Spleen (tissue), 11 donors: ENCODE measurements around the gene HIPK3. TPM values are rescaled to one million over a fixed set of nuclear protein-coding genes. Genes with fewer than 3 reads are reported as not detected.

Source experiments
- DNase-seq: peaks from one replicate; pipeline ENCODE4 v3.0.0-alpha.2; 2020
- H3K27ac ChIP-seq, 8 donors: fragments of 200-600 bp; sonication (generic) in 7 of 8; 1 replicate in 4 of 8; 2 replicates in 4 of 8; pipeline versions ENCODE4 v1.5.0 to v1.8.0; 2016 to 2021; ENCODE audit warnings: inconsistent platforms in 4 of 8, mild to moderate bottlenecking in 4 of 8, moderate library complexity in 1 of 8
- H3K27me3 ChIP-seq, 7 donors: fragments of 200-600 bp; sonication (generic) in 6 of 7; replicated peaks in 1 of 7; 1 replicate in 4 of 7; 2 replicates in 3 of 7; pipeline versions ENCODE4 v1.5.0 to v1.8.0; 2016 to 2021; ENCODE audit warnings: inconsistent platforms in 3 of 7, mild to moderate bottlenecking in 1 of 7
- H3K36me3 ChIP-seq, 6 donors: fragments of 200-600 bp; sonication (generic) in 5 of 6; 1 replicate in 4 of 6; 2 replicates in 2 of 6; pipeline versions ENCODE4 v1.5.0 to v1.8.0; 2016 to 2021; ENCODE audit warnings: inconsistent platforms in 2 of 6
- H3K4me1 ChIP-seq, 6 donors: fragments of 200-600 bp; sonication (generic) in 5 of 6; 1 replicate in 3 of 6; 2 replicates in 3 of 6; pipeline versions ENCODE4 v1.5.0 to v1.8.0; 2016 to 2021; ENCODE audit warnings: inconsistent platforms in 3 of 6
- H3K4me3 ChIP-seq, 8 donors: fragments of 200-600 bp; sonication (generic) in 7 of 8; 1 replicate in 4 of 8; 2 replicates in 4 of 8; pipeline versions ENCODE4 v1.5.0 to v1.8.0; 2016 to 2021; ENCODE audit warnings: inconsistent platforms in 4 of 8, mild to moderate bottlenecking in 4 of 8, moderate library complexity in 2 of 8
- H3K9me3 ChIP-seq, 8 donors: fragments of 200-600 bp; sonication (generic) in 7 of 8; 1 replicate in 4 of 8; 2 replicates in 4 of 8; pipeline versions ENCODE4 v1.5.0 to v1.8.0; 2016 to 2021; ENCODE audit warnings: inconsistent platforms in 4 of 8
- POLR2A ChIP-seq, 3 donors: fragments of 450-650 bp; IDR thresholded peaks; one replicate each; pipeline ENCODE4 v1.5.1; 2017; ENCODE audit warnings: antibody characterized with exemption in 3 of 3, mild to moderate bottlenecking in 1 of 3
- POLR2AphosphoS5 ChIP-seq, 3 donors: sonication (generic); formaldehyde crosslinking; IDR thresholded peaks; one replicate each; pipeline ENCODE4 v1.5.1; 2017; ENCODE audit warnings: antibody characterized with exemption in 3 of 3
- WGBS, 5 donors: extraction: QIAGEN DNeasy Blood & Tissue Kit in 3 of 5; methylation state at CpG; one replicate each; pipeline versions ENCODE4 v1.1.5 to v1.1.7; 2013 to 2018; 5-methylcytosine and 5-hydroxymethylcytosine counted together
- intact Hi-C: fragments of 100-400 bp; cut with DNase I; formaldehyde crosslinking; loops from one replicate; pipeline ENCODE4 v1.15.0; 2023; ENCODE audit warnings: low total_unique reads
- polyA plus RNA-seq, 3 donors: library from polyadenylated mRNA; stranded (reverse); fragments of 200-250 nt; gene quantifications; one replicate each; pipeline ENCODE4 v1.2.1, GENCODE V29; 2013
- total RNA-seq, 7 donors: library from RNA; depleted of rRNA in 3 of 7; stranded (reverse); fragments of >200 nt in 3 of 7; fragmentation: NEBNext Ultra II Directional in 4 of 7; extraction: Animal tissue kit (Norgen Biotek cat#: 25700) in 4 of 7; gene quantifications; one replicate each; pipeline versions ENCODE4 v1.1.0 to v1.2.1, GENCODE V29; 2016 to 2021
- TF ChIP-seq, protein P1 (sequence below), 11 experiments: fragments of 200-600 bp in 7 of 11; fragments of 450-650 bp in 4 of 11; sonication (generic) in 4 of 11; IDR thresholded peaks in 8 of 11; conservative IDR thresholded peaks in 3 of 11; 1 replicate in 7 of 11; 2 replicates in 4 of 11; pipeline versions ENCODE4 v1.4.0 to v1.8.0; 2016 to 2021; ENCODE audit warnings: antibody characterized with exemption in 11 of 11, inconsistent platforms in 4 of 11, mild to moderate bottlenecking in 1 of 11
- donor health status: healthy with polysubstance abuse.
- donor health status: DM: no; HTN: no; CAD: no; lungs with moderate emphysema.
- donor health status: DM: no; HTN: no; CAD: no.
- donor health status: Bipolar disorder and iron deficiency.
- donor health status: healthy.
- donor health status: DM: no; HTN: no; CAD: no.
- donor health status: DM: yes; HTN: yes; CAD: no.

HIPK3 gene
- total and polyA plus RNA-seq, 10 donors: 11.5 to 192 (median 127) TPM

DNA sequence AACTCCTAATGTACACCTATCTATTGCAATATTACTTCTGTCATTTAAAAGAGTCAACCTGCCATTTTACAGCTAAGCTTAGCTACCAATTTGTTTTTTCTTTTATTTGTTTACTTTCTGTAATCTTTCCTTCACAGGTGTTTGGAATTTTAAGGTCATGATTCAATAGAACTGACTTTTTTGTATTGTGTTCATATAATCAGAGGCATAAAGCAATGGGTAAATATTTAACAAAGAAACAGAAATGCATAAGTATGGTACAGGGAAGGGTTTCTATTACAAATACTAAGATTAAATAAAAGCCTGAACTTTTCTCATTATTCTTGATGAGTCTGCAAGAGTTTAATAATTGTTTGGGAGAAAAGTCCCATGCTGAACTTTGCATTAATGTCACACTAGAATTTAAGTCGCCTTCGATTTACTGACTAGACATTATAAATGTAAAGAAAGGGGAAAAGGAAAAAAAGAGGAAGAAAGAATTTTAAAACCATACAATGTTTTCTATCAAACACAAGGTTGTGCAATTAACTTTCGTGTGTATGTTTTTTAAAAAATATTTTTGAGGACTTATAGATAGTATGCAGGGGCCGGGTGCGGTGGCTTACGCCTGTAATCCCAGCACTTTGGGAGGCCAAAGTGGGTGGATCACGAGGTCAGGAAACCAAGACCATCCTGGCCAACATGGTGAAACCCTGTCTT is 35.0 kb upstream of the HIPK3 start:
- peak overlapping the region in 2 of 8 donors; percentile 52 to 70 for H3K27ac ChIP-seq
- H3K4me1 ChIP-seq: peaks cover 0 to 14% (median 0%) of the 10 kb centered on the region in 6 donors
- DNase-seq: no peak
- H3K36me3 ChIP-seq: no peaks in the 10 kb centered on the region
- H3K27me3 ChIP-seq: no peaks in the 10 kb centered on the region
- no peak overlapping the region for H3K4me3 ChIP-seq
- TF ChIP-seq POLR2A (IDR thresholded peaks at IDR 0.05): no peak
- TF ChIP-seq, protein P1, sequence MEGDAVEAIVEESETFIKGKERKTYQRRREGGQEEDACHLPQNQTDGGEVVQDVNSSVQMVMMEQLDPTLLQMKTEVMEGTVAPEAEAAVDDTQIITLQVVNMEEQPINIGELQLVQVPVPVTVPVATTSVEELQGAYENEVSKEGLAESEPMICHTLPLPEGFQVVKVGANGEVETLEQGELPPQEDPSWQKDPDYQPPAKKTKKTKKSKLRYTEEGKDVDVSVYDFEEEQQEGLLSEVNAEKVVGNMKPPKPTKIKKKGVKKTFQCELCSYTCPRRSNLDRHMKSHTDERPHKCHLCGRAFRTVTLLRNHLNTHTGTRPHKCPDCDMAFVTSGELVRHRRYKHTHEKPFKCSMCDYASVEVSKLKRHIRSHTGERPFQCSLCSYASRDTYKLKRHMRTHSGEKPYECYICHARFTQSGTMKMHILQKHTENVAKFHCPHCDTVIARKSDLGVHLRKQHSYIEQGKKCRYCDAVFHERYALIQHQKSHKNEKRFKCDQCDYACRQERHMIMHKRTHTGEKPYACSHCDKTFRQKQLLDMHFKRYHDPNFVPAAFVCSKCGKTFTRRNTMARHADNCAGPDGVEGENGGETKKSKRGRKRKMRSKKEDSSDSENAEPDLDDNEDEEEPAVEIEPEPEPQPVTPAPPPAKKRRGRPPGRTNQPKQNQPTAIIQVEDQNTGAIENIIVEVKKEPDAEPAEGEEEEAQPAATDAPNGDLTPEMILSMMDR (IDR thresholded peaks at IDR 0.05 in 8 of 11, conservative IDR thresholded peaks at IDR 0.05 in 3 of 11): no peak
- no peak for TF ChIP-seq POLR2AphosphoS5 (IDR thresholded peaks at IDR 0.05)
- 51 to 71% (median 63%) methylated on average over 7 of the region's 7 CpGs for WGBS, 5 donors
- intact Hi-C loops: no loop called here
- H3K9me3 ChIP-seq: no peaks in the 10 kb centered on the region

DNA sequence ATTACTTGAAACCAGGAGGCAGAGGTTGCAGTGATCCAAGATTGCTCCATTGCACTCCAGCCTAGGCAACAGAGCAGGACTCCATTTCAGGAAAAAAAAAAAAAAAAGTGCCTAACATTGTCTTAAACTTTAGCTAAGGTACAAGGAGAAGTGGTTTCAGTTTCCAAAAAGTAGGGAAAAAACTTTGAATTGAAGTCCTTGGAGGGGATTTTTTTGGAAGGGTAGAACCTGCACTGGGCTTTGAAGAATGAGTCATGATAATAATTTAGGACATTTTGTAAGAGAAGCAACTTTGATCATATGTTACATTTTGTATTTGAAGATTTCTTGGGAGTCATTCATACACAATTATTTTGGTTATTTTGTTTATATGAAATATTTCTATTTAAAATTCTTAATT is 31.8 kb upstream of the HIPK3 start:
- H3K27me3 ChIP-seq: no peaks in the 10 kb centered on the region
- no peak for DNase-seq
- intact Hi-C loops: no loop called here
- H3K4me1 ChIP-seq: peaks cover 0 to 25% (median 4%) of the 10 kb centered on the region in 6 donors
- no peak overlapping the region for H3K4me3 ChIP-seq
- H3K9me3 ChIP-seq: no peaks in the 10 kb centered on the region
- H3K27ac ChIP-seq: no peak overlapping the region
- H3K36me3 ChIP-seq: no peaks in the 10 kb centered on the region
- TF ChIP-seq POLR2A (IDR thresholded peaks at IDR 0.05): no peak
- no peak for TF ChIP-seq POLR2AphosphoS5 (IDR thresholded peaks at IDR 0.05)
- TF ChIP-seq, protein P1 (IDR thresholded peaks at IDR 0.05 in 8 of 11, conservative IDR thresholded peaks at IDR 0.05 in 3 of 11): no peak

DNA sequence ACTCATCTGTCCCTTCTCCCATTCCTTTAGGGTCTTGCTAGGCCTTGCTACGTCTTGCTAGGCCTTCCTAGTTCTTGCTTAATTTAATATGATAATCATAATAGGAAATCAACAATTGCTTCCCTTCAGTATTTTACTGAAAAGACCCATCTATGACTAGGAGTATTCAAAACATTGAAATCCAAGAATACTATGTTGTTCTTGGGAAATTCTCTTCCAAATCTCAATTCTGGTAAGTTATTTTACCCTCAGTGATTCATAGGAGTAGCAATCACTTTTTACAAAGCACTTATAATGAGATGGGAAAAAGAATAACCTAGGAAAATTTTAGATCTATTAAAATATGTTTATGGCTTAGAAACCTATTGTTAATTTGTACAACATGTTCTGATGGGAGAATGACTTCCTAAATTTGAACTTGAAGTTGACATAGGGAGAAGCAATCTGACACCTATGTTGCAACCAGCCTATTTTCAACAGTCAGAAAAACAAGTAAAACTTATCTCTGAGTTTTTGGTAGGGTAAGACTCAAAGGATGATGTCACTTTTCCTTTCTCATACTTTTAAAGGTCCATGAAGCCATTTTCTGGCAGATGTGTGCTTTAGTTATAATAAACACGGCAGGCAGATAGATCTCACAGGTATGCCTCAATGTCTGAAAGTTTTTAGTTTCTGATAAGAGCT is 29.5 kb upstream of the HIPK3 start:
- H3K4me3 ChIP-seq: no peak overlapping the region
- no peak for DNase-seq
- H3K4me1 ChIP-seq: peaks cover 0 to 19% (median 4%) of the 10 kb centered on the region in 6 donors
- H3K27me3 ChIP-seq: no peaks in the 10 kb centered on the region
- H3K36me3 ChIP-seq: no peaks in the 10 kb centered on the region
- no peaks in the 10 kb centered on the region for H3K9me3 ChIP-seq
- no peak for TF ChIP-seq POLR2A (IDR thresholded peaks at IDR 0.05)
- no peak for TF ChIP-seq POLR2AphosphoS5 (IDR thresholded peaks at IDR 0.05)
- TF ChIP-seq, protein P1 (IDR thresholded peaks at IDR 0.05 in 8 of 11, conservative IDR thresholded peaks at IDR 0.05 in 3 of 11): no peak
- intact Hi-C loops: no loop called here
- peak overlapping the region in 4 of 8 donors; percentile 54 to 75 (median 70) for H3K27ac ChIP-seq
- 73 to 91% (median 85%) methylated on average over 2 of the region's 2 CpGs for WGBS, 5 donors
